NAMALWA (cell line): ENCODE results near the gene PHF21A.

Source experiments
- DNase-seq: peaks from one replicate; pipeline ENCODE4 v3.0.0-alpha.2; 2015; ENCODE audit warnings: low spot score

PHF21A gene

DNA sequence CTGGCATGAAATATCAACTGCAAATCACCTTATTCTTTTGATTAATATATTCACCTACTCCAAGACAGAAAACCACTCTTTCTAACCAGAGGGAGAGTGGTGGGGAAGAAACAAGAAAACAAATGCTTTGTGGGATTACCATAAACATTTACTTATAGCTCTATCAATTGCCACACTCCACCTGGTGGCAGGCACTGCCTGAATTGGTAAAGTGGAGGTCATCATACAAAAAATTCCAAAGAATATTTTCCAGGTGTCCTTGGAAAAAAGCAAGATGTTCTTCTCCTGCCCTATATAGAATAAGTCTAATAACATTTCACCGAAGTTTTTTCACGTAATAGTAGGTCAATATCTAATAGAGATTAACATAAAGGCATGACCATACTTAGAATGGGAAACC lies 45.3 kb downstream of the PHF21A start:
- DNase-seq = no peak

DNA sequence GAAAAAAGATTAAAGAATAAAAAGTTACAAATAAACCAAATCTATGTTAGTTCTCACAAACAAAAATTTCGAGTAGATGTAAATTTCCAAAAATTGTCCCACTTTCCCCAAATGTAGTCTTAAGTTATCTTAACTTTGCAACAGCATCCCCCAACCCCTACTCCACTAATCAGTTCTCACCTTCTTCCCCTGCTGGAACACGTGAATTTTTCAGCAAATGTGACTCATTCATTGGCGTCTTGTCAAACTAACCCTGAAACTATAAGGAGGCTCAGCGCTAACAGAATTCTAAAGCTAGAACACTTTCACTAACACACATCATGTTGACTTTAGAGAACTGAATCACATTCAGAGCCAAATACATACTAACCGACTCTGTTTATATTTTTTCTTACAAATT lies 46.1 kb downstream of the PHF21A start:
- DNase-seq = no peak

- DNase-seq = no peak
Observed at GRCh38 chr11:46073632-46074031, 47.6 kb downstream of the PHF21A start.

GRCh38 chr11:46072172-46072964 lies 48.9 kb downstream of the PHF21A start:
- no peak for DNase-seq

DNA sequence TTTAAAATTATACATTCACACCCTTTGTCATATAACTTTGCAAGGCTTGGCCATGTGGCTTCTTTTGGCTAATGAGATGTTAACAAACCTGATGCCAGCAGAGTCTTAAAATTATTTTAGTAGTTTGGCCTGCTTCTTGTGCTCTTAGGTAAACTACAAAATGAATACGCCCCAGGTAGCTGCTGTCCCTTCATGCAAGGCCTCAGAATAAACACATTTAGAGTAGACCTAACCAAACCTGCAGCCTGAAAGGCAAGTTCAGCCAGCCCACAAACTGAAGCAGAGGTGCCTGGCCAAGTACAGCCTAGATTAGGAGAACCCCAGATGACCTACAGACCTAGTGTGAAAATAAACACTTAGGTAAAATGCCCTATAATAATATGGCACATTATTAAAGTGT lies 50.2 kb downstream of the PHF21A start:
- DNase-seq = no peak

GRCh38 chr11:46069595-46069994 lies 51.7 kb downstream of the PHF21A start:
- DNase-seq = no peak

DNA sequence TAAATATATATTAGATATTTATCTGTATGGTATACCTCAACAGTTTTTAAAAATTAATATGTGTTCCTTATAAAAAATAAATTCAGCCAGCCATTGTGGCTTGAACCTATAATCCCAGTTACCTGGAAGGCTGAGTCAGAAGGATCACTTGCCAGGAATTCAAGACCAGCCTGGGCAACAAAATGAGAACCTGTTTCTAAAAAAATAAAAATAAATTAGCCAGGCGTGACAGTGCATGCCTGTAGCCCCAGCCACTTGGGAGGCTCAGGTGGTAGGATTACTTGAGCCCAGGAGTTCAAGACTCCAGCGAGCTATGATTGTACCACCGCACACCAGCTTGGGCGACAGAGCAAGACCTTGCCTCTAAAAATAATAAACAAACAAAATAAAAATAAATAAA lies 54.9 kb downstream of the PHF21A start:
- no peak for DNase-seq

GRCh38 chr11:46065681-46066080 lies 55.6 kb downstream of the PHF21A start:
- no peak for DNase-seq

DNA sequence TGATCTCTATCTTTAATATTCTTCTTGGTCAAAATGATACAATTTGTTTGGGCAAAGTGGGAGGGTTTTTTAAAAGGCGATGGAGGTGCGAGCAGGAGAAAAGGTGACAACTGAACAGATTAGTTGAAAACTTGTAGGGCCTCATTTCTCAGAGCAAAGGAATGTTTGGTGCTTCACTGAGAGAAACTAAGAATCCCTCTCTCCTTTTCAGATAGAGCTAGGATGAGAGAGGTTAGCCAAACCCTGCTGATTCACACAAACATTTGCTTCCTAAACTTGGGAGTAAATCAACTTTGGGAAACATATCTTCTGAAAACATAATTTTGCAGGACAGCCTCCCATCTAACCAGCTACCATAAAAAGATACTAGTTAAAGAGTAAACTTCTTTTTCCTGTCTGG lies 57.0 kb downstream of the PHF21A start:
- DNase-seq = no peak

- no peak for DNase-seq
Observed at GRCh38 chr11:46063138-46063537, 58.1 kb downstream of the PHF21A start.

DNA sequence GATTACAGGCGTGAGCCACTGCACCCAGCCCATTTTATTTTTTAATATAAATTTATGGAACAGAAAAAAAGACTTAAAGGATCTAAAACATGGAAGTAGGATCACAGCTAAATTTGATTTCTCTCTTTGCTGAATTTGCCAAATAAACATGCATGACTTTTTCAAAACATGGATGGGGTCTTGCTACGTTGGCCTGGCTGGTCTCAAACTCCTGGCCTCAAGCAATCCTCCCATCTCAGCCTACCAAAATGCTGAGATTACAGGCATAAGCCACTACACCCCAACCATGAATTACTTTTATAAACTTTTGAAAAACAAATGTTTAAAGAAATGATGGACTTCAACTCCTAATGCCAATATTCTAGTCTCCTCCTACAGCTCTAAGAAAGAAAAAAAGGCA lies 61.2 kb downstream of the PHF21A start:
- no peak for DNase-seq

- DNase-seq = no peak
Observed at GRCh38 chr11:46057489-46057888, 63.8 kb downstream of the PHF21A start.

- DNase-seq = no peak
Observed at GRCh38 chr11:46055371-46055770, 65.9 kb downstream of the PHF21A start.

- no peak for DNase-seq
Observed at GRCh38 chr11:46051102-46051501, 70.2 kb downstream of the PHF21A start.

DNA sequence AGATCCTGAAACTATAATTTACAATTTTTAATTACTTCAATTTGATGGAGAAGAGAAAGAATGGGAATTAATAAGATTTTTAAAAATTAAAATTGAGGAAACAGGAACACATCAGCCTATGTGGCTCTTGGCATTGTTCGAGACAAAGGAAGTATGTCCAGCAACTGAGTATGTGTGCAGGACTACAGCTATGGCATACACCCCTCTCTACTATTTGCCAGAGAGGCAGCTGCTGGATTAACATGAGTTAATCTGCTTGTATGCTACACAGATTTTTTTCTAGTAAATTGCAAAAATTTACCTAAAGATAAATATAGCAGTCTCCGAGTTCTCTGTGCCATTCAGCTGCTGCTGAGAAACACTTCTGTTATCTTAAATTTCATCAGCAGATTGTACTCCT lies 70.6 kb downstream of the PHF21A start:
- no peak for DNase-seq

GRCh38 chr11:46050003-46050461 lies 71.2 kb downstream of the PHF21A start:
- no peak for DNase-seq

GRCh38 chr11:46049325-46049897 lies 71.8 kb downstream of the PHF21A start:
- no peak for DNase-seq

GRCh38 chr11:46048198-46048597 lies 73.1 kb downstream of the PHF21A start:
- no peak for DNase-seq

DNA sequence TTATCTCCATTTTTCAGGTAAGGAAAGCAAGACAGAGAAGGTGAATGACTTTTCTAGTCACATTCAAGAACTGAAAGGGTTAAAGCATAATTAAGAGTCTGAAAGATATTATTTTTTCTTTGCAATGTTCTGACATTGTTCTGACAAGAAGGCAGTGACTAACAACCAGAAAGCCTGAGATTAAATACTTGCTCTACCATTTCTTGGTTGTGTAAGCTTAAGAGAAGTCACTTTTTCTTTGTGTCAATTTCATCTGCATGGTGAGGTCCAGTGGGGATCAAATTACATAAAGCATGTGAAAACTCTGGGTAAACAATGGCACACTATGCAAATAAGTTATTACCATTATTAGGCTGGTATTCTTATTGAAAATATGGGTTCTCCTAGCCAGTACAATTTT lies 73.7 kb downstream of the PHF21A start:
- DNase-seq = no peak

DNA sequence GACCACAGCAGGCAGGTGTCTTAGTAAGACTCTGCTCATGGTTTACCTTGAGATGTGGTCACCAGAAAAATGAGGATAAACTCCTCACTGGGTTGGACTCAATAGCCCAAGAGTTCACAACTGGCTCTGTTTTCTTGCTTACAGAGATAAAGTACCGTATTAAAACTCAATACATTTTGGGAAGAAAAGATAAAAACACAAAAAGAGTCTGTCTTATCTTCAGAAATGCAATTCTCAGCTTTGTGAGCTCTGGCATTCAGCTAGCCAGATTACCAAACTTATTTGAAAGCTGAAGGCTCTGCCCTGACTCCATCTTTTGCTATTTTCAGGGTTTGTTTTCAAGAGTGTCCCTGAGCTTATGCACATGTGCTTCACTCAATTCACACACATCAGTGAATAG lies 75.4 kb downstream of the PHF21A start:
- DNase-seq = no peak

- DNase-seq = no peak
Observed at GRCh38 chr11:46044601-46045000, 76.7 kb downstream of the PHF21A start.

DNA sequence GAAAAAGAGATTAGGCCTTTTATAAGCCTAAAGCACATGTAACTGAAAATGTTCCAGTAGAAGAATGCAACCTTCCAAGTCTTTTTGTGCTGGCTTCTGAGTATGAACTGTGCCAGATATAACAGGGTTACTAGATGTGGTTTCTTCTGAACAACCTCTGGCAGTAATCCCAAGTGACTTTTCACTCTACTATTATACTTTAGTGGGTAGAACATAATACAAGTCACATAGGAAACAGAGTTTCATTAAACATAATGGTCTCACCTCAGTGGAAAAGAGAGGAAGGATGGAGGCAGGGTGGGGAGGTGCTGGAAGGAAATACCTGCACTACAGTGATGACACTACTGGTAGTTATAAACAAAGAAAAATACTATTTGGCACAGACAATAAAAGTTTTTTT lies 81.3 kb downstream of the PHF21A start:
- DNase-seq = no peak

DNA sequence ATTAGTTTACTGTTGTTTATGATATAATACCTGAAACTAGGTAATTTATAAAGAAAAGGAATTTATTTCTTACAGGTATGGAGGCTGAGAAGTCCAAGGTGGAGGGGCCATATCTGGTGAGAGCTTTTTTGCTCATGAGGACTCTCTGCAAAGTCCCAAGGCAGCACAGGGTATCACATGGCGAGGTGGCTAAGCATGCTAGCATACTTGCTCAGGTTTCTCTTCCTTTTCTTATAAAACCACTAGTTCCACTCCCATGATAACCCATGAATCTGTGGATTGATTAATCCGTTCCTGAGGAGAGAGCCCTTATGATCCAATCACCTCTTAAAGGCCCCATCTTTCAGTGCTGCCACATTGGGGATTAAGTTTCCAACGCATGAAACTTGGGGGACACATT lies 82.7 kb downstream of the PHF21A start:
- DNase-seq = no peak

- no peak for DNase-seq
Observed at GRCh38 chr11:46036969-46037368, 84.3 kb downstream of the PHF21A start.
